ENCODE results near the gene ZNF345.
A peak's percentile ranks its signal among the peaks of the same experiment; 100 is the strongest.

ZNF345 gene

DNA sequence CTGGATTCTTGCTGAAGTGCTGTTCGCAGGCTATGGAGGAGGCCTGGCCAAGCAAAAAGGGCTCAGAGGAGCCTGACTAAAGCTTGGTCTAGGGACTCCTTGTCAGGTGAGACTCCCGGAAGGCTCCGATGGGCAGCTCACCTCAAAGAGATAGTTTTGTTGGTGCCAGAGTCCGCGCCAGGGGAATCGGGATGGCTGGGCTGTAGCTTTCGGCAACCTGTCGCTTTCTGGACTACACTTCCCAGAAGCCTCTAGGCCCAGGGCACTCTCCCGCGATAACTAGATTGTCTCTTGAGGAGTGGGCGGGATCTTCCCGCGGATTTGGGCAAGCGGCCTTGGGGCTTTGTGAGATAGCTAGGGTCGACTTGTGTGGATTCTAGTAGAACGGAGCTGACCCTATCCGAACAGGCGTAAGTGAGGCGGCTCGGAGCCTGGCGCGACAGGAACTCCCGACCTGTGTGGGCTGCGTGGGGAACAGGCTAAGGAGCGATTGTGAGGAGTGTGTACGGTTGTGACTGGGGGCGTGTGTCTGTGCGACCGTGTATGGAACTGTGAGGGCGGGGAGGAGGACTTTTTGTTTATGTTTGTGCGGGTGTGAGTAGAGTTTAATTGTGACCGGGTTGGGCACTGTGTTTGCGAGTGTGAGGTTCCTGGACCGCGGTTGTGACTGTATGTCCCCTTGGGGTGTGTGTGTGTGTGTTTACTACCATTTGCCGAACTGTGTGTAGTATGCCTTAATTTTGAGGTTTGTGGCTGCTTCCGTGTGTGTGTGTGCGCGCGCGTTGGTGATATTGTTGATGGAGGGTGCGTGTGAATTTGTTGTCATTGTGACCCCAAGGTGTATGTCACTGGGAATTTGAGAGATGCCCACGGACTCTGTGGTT, at the start of gene ZNF345:
ZNF345 (plus strand) TSS at position 318 of the 884 bp plus-strand sequence. CDS start 25,955 bp downstream, outside the sequence.
- peak; percentile 94 for DNase-seq

DNA sequence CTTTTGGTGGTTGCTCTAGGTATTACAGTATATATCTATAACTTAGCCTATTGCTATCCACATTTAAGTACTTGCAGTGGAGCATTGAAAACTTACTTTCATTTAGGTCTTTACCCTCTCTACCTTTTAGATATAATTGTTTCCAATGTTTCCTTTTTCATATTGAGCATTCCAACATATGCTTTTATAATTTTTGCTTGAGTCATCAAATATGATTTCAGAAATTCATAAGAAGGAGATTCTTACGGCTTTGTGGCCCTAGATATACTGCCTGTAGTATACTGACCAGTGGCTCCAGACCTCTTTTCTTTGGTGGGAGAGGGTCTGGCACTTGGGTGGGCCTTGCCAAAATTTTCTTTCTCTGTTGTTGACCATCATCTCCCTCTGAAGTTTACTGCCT, 45.3 kb upstream of the ZNF345 start:
- no peak for DNase-seq

DNA sequence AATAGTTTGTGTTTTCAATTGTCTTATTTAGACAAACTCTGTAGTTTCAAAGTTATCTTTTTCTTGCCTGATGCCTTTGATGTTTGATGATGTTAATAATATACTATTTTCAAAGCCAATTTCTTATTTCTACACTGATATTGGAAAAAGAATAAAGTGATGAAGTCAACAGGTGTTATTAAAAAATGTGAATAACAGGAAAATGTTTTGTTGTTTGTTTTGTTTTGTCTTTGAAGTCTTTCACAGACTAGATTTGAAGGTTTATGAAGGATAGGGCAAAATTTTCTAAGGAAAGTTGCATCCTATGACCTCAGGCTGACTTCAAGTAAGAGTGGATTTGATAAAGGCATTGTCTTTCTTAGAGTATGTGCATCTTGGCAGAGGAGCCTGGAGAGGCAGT, 43.6 kb upstream of the ZNF345 start:
- DNase-seq, result no peak

GRCh38 chr19:36819130-36819630, 31.5 kb upstream of the ZNF345 start:
- peak; percentile 6 for DNase-seq

GRCh38 chr19:36821758-36822157, 28.9 kb upstream of the ZNF345 start:
- DNase-seq, result no peak

- no peak for DNase-seq
Observed at GRCh38 chr19:36833430-36833829, 17.2 kb upstream of the ZNF345 start.

DNA sequence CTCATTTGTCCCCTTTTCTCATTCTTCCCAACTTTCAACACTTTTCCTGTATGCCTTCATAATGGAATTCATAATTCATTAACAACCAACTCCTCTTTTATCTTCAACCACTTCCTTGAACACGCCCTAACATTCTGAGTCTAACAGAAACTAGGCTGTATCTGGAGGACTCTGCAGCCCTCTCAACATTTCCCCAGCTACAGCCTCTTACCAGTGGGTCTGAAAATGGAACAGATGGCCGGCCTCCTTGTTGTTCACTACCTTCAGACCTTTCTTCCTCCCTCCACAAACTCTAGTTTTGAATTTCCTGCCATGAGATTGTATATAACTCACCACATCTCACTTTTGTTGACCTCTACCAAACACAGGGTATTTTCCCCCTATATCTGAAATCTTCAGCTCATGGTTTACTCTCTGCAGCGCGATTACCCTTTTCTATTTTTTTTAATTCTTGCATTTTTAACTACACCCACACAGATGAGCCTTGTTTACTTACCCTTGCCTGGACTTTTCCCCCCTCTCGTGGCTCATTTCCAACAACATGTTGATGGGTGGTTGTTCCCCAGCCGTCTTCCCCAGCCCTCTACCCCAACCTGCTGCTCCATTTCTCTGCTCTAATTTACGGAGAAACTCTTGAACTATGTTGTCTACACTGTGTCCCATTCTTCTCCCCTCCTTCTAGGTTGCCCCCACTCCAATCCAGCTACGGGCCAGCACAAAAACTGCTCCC, 13.3 kb upstream of the ZNF345 start:
- no peak for DNase-seq

DNA sequence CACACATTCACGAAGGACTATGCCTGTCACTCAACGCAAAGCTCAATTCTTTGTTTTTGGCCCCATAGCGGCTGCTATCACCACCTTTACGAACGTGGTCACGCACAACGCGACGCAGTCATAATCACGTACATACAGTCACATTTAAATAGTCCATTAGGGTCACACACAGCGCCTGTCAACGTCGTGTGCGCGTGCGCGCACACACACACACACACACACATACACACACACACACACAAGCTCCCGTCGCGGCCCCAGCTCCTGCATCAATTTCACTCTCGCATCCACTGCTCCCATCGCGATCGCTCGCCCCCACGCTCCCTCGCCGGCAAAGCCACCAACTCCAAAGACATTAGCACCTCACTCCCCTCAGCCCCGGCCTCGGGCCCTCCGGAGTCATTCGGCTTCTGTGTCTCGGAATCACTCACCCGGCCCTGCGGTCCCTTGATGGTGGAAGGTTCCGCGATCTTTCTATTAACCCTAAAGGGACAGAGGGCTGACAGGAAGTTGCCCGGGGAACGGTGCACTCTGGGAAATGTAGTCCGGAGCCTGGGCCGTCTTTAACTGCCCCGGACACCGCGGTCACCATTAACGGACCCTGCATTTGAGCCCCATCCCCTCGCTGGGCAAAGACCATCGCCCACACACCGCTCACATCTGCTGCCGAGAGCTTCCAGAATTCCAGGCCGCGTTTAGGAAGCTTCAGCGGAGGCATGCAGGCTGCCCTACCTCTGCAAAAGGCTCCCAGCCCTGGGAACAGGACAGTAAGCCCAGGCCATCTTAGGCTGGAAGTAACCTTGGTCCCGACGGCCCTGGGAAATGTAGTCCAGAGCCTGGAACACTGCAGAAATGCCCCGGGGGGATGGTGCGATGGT, 12.5 kb upstream of the ZNF345 start, which contains the start of gene ZNF790:
ZNF790 (minus strand) TSS at position 482 of the 878 bp plus-strand sequence. CDS start 12,768 bp downstream, outside the sequence.
- peak; percentile 91 for DNase-seq

DNA sequence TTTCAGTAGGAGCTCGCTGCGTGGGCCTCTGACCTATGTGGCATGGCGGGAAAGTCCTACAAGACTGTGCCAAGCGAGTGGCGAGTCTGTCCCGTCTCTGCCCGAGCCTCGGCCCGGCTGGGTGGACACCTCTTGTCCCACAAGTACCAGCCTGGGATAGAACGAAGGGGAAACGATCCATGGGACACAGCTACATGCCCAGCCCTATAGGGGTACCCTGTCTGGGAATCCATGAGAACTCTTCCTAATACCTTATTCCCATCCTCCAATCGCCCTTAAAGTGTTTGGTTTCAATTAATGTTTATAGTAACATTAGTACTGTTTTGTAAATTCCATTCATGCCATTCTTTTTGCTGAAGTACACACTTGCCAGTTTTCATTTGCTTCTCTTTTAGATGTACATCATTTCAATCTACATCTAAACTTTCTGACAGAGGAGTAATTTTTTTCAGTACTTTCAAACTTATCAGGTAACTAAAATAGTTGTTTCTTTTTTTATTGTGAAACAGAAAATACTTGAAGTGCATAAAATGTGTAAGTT, 11.8 kb upstream of the ZNF345 start:
- no peak for DNase-seq

DNA sequence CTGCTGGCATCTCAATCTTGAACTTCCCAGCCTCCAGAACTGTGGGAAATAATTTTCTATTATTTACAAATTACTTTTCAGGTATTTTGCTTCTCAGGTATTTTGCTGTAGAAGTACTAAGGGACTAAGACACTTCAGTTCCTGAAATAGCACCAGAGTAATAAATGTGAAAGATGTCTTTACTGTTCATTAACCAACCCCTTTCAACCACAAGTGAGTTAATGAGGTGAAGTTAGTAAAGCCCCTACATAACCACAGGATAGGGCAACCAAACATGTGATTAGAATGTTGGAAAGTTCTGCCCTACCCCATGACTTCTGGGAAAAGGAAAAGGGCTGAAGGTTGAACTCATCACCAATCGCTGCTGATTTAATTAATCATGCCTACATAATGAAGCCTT, 2.7 kb upstream of the ZNF345 start:
- DNase-seq, result no peak

GRCh38 chr19:36849701-36850558, 746 bp upstream of the ZNF345 start:
- peak; percentile 88 for DNase-seq

- no peak for DNase-seq
Observed at GRCh38 chr19:36851898-36852297, 1.2 kb downstream of the ZNF345 start.

DNA sequence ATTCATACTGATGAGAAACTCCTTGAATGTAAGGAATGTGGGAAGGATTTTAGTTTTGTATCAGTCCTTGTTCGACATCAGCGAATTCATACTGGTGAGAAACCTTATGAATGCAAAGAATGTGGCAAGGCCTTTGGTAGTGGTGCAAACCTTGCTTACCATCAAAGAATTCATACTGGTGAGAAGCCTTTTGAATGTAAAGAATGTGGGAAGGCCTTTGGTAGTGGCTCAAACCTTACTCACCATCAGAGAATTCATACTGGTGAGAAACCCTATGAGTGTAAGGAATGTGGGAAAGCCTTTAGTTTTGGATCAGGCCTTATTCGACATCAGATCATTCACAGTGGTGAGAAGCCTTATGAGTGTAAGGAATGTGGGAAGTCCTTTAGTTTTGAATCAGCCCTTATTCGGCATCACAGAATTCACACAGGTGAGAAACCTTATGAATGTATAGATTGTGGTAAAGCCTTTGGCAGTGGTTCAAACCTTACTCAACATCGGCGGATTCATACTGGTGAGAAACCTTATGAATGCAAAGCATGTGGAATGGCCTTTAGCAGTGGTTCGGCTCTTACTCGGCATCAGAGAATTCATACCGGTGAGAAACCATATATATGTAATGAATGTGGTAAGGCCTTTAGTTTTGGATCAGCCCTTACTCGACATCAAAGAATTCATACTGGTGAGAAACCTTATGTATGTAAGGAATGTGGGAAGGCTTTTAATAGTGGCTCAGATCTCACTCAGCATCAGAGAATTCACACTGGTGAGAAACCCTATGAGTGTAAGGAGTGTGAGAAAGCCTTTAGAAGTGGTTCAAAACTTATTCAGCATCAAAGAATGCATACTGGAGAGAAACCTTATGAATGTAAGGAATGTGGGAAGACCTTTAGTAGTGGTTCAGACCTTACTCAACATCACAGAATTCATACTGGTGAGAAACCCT, 26.6 kb downstream of the ZNF345 start:
- no peak for DNase-seq

DNA sequence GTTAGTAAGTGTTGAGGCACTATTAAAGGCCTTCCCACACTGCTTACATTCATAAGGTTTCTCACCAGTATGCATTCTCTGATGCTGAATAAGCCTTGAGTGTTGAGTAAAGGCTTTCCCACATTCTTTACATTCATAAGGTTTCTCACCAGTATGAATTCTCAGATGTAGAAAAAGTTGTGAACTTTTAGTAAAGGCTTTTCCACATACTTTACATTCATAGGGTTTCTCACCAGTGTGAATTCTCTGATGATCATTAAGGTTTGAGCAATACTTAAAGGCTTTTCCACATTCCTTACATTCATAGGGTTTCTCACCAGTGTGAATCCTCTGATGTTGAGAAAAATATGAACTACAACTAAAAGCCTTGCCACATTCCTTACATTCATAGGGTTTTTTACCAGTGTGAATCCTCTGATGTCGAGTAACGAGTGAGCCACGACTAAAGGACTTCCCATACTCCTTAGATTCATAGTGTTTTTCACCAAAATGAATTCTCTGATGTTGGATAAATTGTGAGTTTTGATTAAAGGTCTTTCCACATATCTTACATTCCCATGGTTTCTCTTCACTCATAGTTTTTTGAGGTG, 41.2 kb downstream of the ZNF345 start:
- DNase-seq, result no peak

DNA sequence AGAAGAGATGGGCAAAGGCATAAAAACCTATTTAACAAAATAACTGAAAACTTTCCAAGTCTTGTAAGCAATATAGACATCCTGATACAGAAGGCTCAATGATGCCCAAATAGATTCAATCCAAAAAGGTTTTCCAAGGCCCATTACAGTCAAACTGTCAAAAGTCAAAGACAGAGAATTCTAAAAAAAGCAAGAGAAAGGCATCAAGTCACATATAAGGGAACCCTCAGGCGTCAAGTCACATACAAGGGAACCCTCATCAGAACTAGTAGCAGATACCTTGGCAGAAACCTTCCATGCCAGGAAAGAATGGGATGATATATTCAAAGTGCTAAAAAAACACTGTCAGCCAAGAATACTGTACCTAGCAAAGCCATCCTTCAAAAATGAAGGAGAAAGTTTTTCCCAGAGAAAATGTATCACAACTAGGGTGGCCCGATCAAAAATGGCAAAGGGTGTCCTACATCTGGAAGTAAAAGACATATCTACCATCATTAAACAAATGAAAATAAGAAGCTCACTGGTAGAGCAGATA, 44.2 kb downstream of the ZNF345 start:
- no peak for DNase-seq

DNA sequence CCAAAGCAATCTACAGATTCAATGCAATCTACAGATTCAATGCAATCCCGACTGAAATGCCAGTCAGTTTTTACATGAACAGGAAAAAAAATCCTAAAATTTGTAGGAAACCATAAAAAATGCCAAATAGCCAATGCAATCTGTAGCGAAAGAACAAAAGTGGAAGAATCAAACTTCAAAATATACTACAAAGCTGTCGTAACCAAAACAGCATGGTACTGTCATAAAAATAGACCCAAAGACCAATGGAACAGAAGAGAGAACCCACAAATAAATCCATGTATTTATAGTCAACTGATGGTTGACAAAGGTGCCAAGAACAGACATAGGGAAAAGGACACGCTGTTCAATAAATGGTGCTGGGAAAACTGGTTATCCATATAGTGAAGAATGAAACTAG, 47.7 kb downstream of the ZNF345 start:
- DNase-seq, result no peak

GRCh38 chr19:36915992-36916830, 65.5 kb downstream of the ZNF345 start, which contains the start of the genes ZNF568 and ZNF829:
Gene ZNF568 (plus strand): TSS chr19:36916332. CDS start chr19:36922771, 6,439 bp downstream.
Gene ZNF829 (minus strand): TSS chr19:36916291. CDS start chr19:36915167, 1,124 bp downstream.
- peak; percentile 91 for DNase-seq

DNA sequence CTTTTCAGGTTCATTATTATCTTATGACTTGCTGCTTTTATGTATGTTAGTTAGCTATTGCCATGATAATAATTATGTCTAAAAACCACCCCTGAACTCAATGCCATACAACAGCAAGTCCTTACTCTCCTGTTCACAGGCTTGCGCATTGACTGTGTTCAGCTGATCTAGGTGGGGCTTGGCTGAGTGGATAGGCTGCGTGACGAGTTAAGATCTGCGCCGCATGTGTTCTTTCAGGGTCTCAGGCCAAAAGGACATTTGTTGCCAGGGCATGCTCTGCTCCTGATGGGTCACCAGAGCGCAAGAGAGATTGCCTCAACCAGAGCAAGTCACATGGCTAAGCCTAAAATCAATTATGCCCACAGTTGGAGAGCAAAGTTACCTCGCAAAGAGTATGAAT, 66.3 kb downstream of the ZNF345 start:
- peak; percentile 6 for DNase-seq
